ENCODE results near the gene EGFL7. TPM values are rescaled to one million over a fixed set of nuclear protein-coding genes. Genes with fewer than 3 reads are reported as not detected.

EGFL7 gene
- total RNA-seq, 1 donor: 3.3 TPM

DNA sequence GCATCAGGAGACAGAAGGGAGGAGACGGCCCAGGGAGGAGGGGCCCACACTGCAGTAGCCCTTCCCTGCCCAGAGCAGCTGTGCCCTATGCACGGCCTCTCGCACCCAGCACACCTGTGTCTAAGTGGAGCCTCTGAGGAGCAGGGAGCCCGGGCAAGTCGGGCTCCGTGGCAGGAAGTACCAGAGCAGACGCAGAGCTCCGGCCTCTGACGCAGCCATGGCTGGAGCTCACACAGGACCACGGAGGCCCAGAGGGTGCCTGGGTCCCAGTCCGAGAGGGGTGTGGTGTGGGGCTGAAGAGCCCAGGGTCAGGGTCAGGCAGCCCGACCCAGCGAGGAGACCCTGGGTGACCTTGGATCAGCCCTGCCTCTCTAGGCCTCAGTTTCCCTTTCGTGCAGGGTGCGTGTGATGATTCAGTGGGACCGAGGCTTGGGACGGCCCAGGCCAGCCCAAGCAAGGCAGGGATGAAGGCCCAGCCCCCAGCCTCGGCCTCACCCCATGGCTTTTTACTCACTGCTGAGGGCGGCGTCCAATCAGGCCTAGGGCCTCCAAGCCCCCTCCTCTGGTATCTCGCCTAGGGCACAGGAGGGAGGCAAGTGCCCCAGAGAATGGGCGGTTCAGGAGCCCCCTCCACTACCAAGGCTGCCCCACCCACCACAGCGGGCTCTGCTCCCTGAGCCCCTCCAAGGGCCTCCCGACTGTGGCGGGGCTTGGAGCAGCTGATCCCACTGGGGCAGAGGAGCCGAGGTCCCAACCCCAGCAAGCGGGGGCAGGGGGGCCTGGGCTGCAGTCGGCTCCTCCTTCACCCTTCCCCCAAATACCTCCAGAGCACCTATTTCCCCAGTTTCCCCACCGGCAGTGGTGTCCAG, 28.8 kb downstream of the EGFL7 start:
- Histone ChIP-seq H3K4me2 (ENCODE audit: insufficient read depth, low read length) (no peak overlapping the region), H3K4me1 (ENCODE audit: insufficient read depth, low read length) (no peaks in the 10 kb centered on the region), H3K27me3 (ENCODE audit: insufficient read depth, low read length) (no peaks in the 10 kb centered on the region), H3K36me3 (ENCODE audit: insufficient read depth, low read length) (no peaks in the 10 kb centered on the region), H4K20me1 (ENCODE audit: insufficient read depth, low read length) (no peaks in the 10 kb centered on the region), H3K4me3 (ENCODE audit: insufficient read depth, low read length) (no peak overlapping the region), H3K79me2 (ENCODE audit: insufficient read depth, low read length) (no peaks in the 10 kb centered on the region), H3K27ac (ENCODE audit: low read depth, low read length) (no peak overlapping the region), H2AFZ (ENCODE audit: low read length) (no peak overlapping the region), H3K9me3 (ENCODE audit: low read depth, low read length) (no peaks in the 10 kb centered on the region)
- no peak for DNase-seq (ENCODE audit: insufficient read length, low spot score, missing footprints)
- TF ChIP-seq, protein P1, sequence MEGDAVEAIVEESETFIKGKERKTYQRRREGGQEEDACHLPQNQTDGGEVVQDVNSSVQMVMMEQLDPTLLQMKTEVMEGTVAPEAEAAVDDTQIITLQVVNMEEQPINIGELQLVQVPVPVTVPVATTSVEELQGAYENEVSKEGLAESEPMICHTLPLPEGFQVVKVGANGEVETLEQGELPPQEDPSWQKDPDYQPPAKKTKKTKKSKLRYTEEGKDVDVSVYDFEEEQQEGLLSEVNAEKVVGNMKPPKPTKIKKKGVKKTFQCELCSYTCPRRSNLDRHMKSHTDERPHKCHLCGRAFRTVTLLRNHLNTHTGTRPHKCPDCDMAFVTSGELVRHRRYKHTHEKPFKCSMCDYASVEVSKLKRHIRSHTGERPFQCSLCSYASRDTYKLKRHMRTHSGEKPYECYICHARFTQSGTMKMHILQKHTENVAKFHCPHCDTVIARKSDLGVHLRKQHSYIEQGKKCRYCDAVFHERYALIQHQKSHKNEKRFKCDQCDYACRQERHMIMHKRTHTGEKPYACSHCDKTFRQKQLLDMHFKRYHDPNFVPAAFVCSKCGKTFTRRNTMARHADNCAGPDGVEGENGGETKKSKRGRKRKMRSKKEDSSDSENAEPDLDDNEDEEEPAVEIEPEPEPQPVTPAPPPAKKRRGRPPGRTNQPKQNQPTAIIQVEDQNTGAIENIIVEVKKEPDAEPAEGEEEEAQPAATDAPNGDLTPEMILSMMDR (IDR thresholded peaks at IDR 0.05; ENCODE audit: extremely low read depth, low read depth, low read length): no peak

GRCh38 chr9:136692185-136693134, 29.7 kb downstream of the EGFL7 start:
- Histone ChIP-seq H3K4me2 (ENCODE audit: insufficient read depth, low read length) (no peak overlapping the region), H3K79me2 (ENCODE audit: insufficient read depth, low read length) (no peaks in the 10 kb centered on the region), H3K9me3 (ENCODE audit: low read depth, low read length) (no peaks in the 10 kb centered on the region), H3K36me3 (ENCODE audit: insufficient read depth, low read length) (no peaks in the 10 kb centered on the region), H2AFZ (ENCODE audit: low read length) (no peak overlapping the region), H3K27me3 (ENCODE audit: insufficient read depth, low read length) (no peaks in the 10 kb centered on the region), H3K4me1 (ENCODE audit: insufficient read depth, low read length) (no peaks in the 10 kb centered on the region), H3K4me3 (ENCODE audit: insufficient read depth, low read length) (no peak overlapping the region), H4K20me1 (ENCODE audit: insufficient read depth, low read length) (no peaks in the 10 kb centered on the region), H3K27ac (ENCODE audit: low read depth, low read length) (no peak overlapping the region)
- TF ChIP-seq, protein P1 (IDR thresholded peaks at IDR 0.05; ENCODE audit: extremely low read depth, low read depth, low read length): no peak
- no peak for DNase-seq (ENCODE audit: insufficient read length, low spot score, missing footprints)

GRCh38 chr9:136693135-136693489, 30.4 kb downstream of the EGFL7 start:
- no peak overlapping the region for H3K27ac ChIP-seq (ENCODE audit: low read depth, low read length)
- H3K4me2 ChIP-seq (ENCODE audit: insufficient read depth, low read length): no peak overlapping the region
- H3K4me3 ChIP-seq (ENCODE audit: insufficient read depth, low read length): no peak overlapping the region
- no peaks in the 10 kb centered on the region for H3K36me3 ChIP-seq (ENCODE audit: insufficient read depth, low read length)
- DNase-seq (ENCODE audit: insufficient read length, low spot score, missing footprints): no peak
- H4K20me1 ChIP-seq (ENCODE audit: insufficient read depth, low read length): no peaks in the 10 kb centered on the region
- TF ChIP-seq, protein P1 (IDR thresholded peaks at IDR 0.05; ENCODE audit: extremely low read depth, low read depth, low read length): no peak
- H3K27me3 ChIP-seq (ENCODE audit: insufficient read depth, low read length): no peaks in the 10 kb centered on the region
- no peak overlapping the region for H2AFZ ChIP-seq (ENCODE audit: low read length)
- no peaks in the 10 kb centered on the region for H3K9me3 ChIP-seq (ENCODE audit: low read depth, low read length)
- no peaks in the 10 kb centered on the region for H3K79me2 ChIP-seq (ENCODE audit: insufficient read depth, low read length)
- H3K4me1 ChIP-seq (ENCODE audit: insufficient read depth, low read length): no peaks in the 10 kb centered on the region
